Measurements from ENCODE around the gene NKTR. TPM values are rescaled to one million over a fixed set of nuclear protein-coding genes. Genes with fewer than 3 reads are reported as not detected.

The NKTR gene
- total RNA-seq, 4 donors from 2014 or later, result 130 to 244 (median 148) TPM

- no peak for TF ChIP-seq CTCF (IDR thresholded peaks at IDR 0.05; ENCODE audit: low read depth)
Measured at GRCh38 chr3:42678447-42678846, 78.0 kb downstream of the NKTR start.

GRCh38 chr3:42680271-42680670, 79.8 kb downstream of the NKTR start:
- no peak for TF ChIP-seq CTCF (IDR thresholded peaks at IDR 0.05; ENCODE audit: low read depth)

GRCh38 chr3:42680806-42681205, 80.3 kb downstream of the NKTR start:
- TF ChIP-seq CTCF (IDR thresholded peaks at IDR 0.05; ENCODE audit: low read depth), result no peak

- no peak for TF ChIP-seq CTCF (IDR thresholded peaks at IDR 0.05; ENCODE audit: low read depth)
Measured at GRCh38 chr3:42681361-42682038, 81.0 kb downstream of the NKTR start.

GRCh38 chr3:42682301-42683070, 82.0 kb downstream of the NKTR start:
- TF ChIP-seq CTCF (IDR thresholded peaks at IDR 0.05; ENCODE audit: low read depth), result no peak

- no peak for TF ChIP-seq CTCF (IDR thresholded peaks at IDR 0.05; ENCODE audit: low read depth)
Measured at GRCh38 chr3:42683875-42684598, 83.6 kb downstream of the NKTR start.

Measured in subcutaneous adipose tissue (tissue), 4 donors.